CD1c-positive myeloid dendritic cell (primary cell): ENCODE data around the gene SGCA.

Experiments
- DNase-seq: peaks from one replicate; pipeline ENCODE4 v3.0.0-alpha.2; 2016; ENCODE audit errors: extremely low spot score

SGCA gene

DNA sequence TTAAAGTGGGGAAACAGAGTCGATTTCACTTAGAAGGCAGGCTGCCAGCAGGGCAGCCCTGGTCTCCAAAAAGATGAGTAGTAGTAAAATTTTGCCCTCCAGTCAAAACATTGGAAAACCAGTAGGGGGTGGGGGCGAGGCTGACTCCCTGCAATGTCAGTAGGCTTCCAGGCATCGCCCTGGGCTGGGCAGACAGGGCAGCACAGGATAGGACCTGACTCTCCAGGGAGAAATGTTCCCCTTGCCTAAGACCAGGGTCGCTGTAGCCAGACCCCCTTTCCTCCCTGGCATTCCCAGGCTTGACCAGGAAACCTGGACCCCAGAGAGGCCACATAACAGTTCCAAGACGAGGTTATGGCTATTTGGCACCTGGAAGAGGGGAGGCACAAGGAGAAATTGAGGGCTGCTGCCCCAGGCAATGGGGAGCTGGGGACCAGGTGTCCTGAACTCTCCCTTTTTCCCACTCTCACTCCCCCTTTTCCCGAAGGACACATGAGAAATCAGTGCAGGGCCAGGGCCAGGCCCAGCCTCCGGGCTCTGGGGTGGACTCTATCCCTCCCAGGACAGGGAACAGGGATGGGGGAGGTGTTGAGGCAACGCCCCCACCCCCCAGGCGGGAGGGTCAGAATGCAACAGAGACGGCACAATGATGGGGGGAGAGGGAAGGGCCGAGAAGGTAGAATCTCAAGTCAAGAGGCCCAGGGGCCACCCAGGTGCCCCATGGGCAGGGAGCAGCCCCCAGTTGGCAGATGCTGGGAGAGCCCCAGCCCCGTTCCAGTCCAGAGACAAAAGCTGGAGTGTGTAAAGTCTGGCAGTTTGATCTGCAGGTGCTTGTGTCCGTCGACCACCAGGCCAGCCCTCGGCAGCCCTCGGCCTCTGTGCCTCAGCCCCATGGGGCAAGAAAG, 31.3 kb upstream of the SGCA start:
- DNase-seq = no peak

GRCh38 chr17:50135316-50136095, 30.3 kb upstream of the SGCA start:
- DNase-seq = no peak

GRCh38 chr17:50136096-50136687, 29.6 kb upstream of the SGCA start:
- no peak for DNase-seq

- DNase-seq = peak; percentile 44
Observed at GRCh38 chr17:50137042-50137441, 28.8 kb upstream of the SGCA start.

GRCh38 chr17:50139185-50139783, 26.5 kb upstream of the SGCA start:
- DNase-seq = no peak

- peak; percentile 76 for DNase-seq
Observed at GRCh38 chr17:50139950-50140885, 25.6 kb upstream of the SGCA start.

DNA sequence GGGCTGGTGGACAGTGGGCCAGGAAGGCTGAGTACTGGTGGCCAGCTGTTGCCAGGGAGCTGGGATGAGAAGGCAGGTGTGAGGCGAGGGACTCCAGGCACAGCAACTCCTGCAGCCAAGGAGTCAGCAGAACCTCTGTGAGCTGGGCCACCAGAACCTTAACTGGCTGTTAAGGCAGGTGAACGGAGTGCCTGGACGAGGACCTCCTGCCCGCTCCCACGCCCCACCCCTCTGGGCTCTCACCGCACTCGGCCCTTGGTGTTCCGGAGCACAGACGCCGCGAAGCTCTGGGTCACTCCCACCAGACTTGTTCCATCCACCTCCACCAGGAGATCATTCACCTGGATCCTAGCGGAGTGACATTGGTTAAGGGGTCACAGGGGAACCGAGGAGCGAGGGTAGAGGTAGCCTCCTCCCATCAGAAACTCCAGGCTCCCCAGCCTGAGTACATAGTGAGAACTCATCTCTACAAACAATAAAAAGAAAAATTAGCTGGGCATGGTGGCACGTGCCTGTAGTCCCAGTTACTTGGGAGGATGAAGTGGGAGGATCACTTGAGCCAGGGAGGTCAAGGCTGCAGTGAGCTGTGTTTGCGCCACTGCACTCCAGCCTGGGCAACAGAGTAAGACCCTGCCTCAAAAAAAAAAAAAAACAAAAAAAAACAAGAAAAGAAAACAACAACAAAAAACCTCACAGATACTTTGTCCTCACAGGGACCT, 24.6 kb upstream of the SGCA start:
- DNase-seq = no peak

GRCh38 chr17:50141745-50142110, 24.1 kb upstream of the SGCA start:
- no peak for DNase-seq

GRCh38 chr17:50143461-50144176, 22.2 kb upstream of the SGCA start:
- no peak for DNase-seq

DNA sequence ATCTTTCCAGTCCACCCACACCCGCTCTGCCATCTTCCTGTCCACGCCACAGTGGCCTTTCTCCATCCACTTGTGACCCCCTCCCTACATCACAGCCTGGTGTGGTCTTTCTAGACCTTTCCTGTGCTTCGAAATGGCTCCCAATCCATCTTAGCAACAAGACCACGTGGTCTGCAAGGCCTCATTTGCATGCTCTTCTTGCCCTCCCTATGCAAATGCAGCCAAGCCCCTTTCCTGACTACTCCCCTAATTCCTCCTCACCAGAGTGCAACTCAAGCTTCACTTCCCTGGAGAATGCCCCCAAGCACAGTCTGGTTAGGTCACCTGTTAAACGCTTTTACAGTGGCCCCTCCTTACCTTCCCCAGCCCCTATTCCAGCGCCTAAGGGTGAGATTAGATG, 21.4 kb upstream of the SGCA start:
- no peak for DNase-seq

GRCh38 chr17:50144845-50145531, 20.8 kb upstream of the SGCA start:
- DNase-seq = no peak

DNA sequence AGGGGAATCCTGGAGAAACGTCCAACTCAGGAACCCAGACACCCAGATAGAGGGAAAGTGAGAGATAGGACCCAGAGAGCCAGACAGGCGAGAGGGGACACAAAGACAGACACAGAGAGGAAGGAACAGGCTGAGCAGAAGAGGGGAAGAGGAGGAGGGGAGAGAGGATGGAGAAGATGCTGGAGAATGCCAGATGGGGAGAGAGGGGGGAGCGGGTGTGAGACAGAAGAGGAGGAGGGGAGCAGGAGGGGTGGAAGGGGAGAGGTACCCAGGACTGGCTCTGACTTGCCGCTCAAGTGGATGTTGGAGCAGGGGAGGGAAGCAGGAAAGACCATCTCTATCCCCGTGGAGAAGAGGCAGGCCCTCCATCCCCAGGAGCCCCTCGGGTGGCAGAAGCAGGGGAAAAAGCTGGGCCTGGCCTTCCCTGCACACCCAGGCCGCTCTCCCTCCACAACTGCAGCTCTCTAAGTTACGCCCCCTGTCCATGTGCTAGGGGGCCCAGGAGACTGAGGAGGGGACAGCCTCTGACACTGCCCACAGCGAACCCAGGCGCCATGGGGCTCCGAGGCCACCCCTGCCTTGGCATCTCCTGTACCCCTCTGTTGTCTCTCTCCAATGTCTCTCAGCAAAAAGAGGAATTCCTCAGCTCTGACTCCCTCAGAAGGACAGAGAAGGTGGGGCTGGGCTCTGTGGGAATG, 20.1 kb upstream of the SGCA start:
- DNase-seq = no peak

DNA sequence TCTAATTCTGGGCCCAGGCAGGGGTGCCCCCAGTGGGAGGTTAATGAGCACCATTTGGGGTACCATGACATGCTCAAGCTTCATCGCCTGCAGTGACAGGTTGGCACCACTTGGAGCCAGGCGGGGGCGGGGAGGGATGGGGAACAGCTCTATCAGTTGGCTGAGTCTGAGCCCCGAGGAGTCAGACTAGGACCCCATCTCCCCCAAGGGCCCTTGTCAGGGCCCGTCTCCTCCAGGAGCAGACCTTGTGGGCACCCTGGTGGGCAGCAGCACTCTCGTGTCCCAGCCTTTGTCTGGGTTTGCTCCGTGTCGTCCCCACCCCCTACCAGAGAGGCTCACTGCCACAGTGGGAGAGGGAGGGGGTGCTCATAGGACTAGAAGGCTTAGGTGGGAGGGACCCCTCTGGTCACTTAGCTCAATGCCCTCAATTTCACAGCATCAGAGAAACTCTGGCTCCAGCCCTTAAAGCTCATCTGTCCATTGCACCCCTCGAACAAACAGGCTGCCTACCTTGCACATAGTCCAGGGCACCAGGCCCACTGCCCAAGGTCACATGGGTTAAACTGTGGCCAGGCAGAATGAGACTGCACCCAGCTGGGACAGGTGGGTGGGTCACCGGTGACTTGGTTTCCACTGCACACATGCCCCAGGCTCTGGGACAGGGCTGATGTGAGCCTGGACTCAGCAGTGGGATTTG, 19.4 kb upstream of the SGCA start:
- DNase-seq = no peak

DNA sequence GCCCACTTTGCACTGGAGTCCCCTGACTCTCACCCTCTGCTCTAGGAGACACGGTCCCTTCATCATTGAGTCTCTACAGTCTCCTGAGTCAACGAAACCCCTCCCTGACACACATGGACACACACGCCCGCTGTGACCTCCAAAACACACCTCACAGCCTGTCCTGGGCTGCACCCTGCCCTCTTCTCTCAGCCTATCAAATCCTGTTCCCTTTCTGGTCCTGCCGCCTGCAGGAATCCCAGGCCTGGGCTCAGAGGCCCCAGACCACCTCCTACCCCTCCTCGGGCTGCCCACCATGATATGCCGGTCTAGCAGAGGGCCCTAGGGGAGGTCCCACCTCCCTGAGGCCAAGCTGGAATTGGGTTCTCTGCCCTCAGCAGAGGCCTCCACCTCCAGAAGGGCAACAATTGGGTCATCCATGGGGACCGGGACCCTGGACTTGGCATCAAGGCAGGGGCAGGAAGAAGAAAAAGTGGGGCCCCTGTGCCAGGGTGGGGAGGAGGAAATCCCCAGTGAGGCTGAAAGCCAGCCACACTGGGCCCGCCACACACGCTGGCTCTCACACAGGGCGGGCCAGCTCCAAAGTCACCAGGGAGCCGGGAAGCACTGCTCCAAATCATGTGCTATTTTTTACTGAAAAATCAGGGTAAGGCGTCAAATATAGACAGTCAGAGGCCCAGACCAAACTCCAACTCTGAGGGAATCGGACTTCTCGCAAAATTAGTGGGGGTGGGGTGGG, 18.7 kb upstream of the SGCA start:
- no peak for DNase-seq

- DNase-seq = no peak
Observed at GRCh38 chr17:50147841-50148225, 18.0 kb upstream of the SGCA start.

DNA sequence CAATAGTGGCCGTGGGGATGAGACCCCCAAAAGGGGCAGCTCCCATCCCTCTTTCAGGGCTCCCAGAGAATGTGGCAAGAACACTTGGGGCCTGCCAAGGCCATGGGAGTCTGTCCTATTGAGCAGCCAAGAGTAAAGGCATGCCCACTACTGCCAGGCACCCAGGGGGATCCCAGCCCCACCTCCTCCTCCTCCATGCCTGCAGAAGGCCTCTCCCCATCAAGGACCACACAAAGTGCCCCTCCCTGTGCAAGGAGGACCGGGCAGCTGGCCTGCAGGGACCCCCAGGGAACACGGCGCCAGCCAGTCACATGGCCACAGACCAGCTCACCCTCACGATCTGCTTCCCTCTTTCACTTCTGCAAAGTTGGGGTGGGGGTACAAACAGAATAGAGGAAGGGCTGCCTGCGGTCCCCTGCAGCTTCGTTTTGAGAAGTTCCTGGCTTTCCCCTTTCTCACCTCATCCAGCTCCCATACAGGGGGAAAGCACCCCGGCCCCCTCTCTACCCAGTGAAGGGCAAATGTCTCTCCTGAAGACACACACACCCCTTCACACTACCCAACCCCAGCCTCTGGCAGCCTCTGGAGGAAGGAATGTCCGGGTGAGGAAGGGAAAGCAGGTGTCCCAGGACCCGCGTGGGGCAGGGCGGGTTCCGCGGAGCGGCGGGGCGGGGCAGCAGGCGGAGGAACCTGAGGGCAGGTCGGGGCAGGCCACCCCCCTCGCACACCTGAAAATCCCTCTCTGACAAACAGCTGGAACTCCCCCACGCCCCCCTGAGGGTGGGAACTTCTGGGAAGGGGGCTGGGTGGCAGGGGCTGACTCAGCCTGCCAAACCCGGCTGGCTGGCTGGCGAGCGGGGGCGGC, 17.3 kb upstream of the SGCA start:
- peak; percentile 94 for DNase-seq
